ENCODE data around the gene GPR171. TPM values are rescaled to one million over a fixed set of nuclear protein-coding genes. Genes with fewer than 3 reads are reported as not detected.

Gene GPR171
- total RNA-seq: not detected in 2 replicates

DNA sequence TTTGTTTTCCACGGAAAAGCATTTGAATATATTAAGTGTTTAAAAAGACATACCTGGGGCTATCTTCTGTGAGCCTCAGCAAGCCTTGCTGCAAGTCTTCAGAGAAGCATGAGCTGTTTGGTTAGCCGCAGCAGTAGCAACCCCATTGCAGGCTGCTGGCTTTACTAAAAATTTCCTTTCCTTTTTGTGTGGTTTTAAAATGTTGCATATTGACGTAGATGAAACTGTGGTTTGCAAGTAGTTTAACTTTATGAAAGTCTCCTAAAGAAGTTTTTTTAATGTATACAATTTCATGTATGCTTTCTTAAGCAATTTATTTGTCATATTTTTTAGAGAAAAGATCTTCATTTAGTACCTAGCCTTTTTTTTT, at the start of gene GPR171:
Gene GPR171, minus strand, starts transcription at position 166 of the 370 bp plus-strand sequence. CDS start 3,830 bp downstream, outside the sequence.

Small RNAs within 50 kb of the gene (small RNA-seq; reads per million reads assigned to genes)
- gene RNA5SP145: 0.12 reads per million

Other genes with a start within 250 kb of the GPR171 start
- not detected in 2 replicates for gene CLRN1, start 230.5 kb downstream of the GPR171 start, total RNA-seq
- under 0.01 and 0.11 TPM in 2 replicates for gene MED12L, start 117.6 kb downstream of the GPR171 start, total RNA-seq
- not detected in 2 replicates for gene P2RY14, start 75.3 kb upstream of the GPR171 start, total RNA-seq
- gene GPR87, start 113.6 kb upstream of the GPR171 start, total RNA-seq: 8.2 and 27.1 TPM in 2 replicates
- not detected in 2 replicates for gene P2RY13, start 126.3 kb upstream of the GPR171 start, total RNA-seq
- not detected in 2 replicates for gene P2RY12, start 181.5 kb upstream of the GPR171 start, total RNA-seq

Measured in placental epithelial cell (primary cell).